Measurements from ENCODE around the gene HDAC1.
"Not testable (repeated sequence)": the region's sequence is repeated elsewhere in the genome, so short reads cannot be mapped to it uniquely, and the experiment has no call there.

The HDAC1 gene

GRCh38 chr1:32291708-32292538 lies at the start of gene HDAC1:
Gene HDAC1, plus strand, starts transcription at chr1:32292083. Its CDS starts 87 bp downstream, at chr1:32292170.
- peak; percentile 53 for DNase-seq (ENCODE audit: low read depth, low spot score)
- H3K27ac ChIP-seq: peak within 1 kb of the TSS; percentile 93

- no peak overlapping the region for H3K27ac ChIP-seq
- no peak for DNase-seq (ENCODE audit: low read depth, low spot score)
Measured at GRCh38 chr1:32242341-32242851, 49.5 kb upstream of the HDAC1 start.

- peak within 1 kb of the TSS; percentile 13 for H3K27ac ChIP-seq
Measured at GRCh38 chr1:32246888-32247273, 45.0 kb upstream of the HDAC1 start, which contains the start of gene FAM167B. Gene FAM167B, plus strand, starts transcription at chr1:32247222. Its CDS starts 200 bp downstream, at chr1:32247422.

GRCh38 chr1:32247452-32247851 lies 44.4 kb upstream of the HDAC1 start:
- no peak overlapping the region for H3K27ac ChIP-seq

More at GRCh38 chr1:32246888-32247273, 45.0 kb upstream of the HDAC1 start, which contains the start of gene FAM167B:
- DNase-seq (ENCODE audit: low read depth, low spot score): no peak

GRCh38 chr1:32247983-32248889 lies 43.6 kb upstream of the HDAC1 start:
- DNase-seq (ENCODE audit: low read depth, low spot score): peak; percentile 22
- H3K27ac ChIP-seq: peak overlapping the region; percentile 13

More at GRCh38 chr1:32247452-32247851, 44.4 kb upstream of the HDAC1 start:
- DNase-seq (ENCODE audit: low read depth, low spot score): no peak

- DNase-seq (ENCODE audit: low read depth, low spot score): no peak
- H3K27ac ChIP-seq: no peak overlapping the region
Measured at GRCh38 chr1:32249831-32250525, 41.9 kb upstream of the HDAC1 start.

- no peak for DNase-seq (ENCODE audit: low read depth, low spot score)
- no peak within 1 kb of the TSS for H3K27ac ChIP-seq
Measured at GRCh38 chr1:32250893-32251716, 40.8 kb upstream of the HDAC1 start, which contains the start of gene LCK. Gene LCK, plus strand, starts transcription at chr1:32251265. Its CDS starts 23,065 bp downstream, at chr1:32274330.

GRCh38 chr1:32255072-32256071 lies 36.5 kb upstream of the HDAC1 start:
- no peak for DNase-seq (ENCODE audit: low read depth, low spot score)
- H3K27ac ChIP-seq: no peak overlapping the region

- no peak overlapping the region for H3K27ac ChIP-seq
- DNase-seq (ENCODE audit: low read depth, low spot score): no peak
Measured at GRCh38 chr1:32256473-32257226, 35.2 kb upstream of the HDAC1 start.

- no peak overlapping the region for H3K27ac ChIP-seq
- no peak for DNase-seq (ENCODE audit: low read depth, low spot score)
Measured at GRCh38 chr1:32257227-32257508, 34.7 kb upstream of the HDAC1 start.

- H3K27ac ChIP-seq; DNase-seq (ENCODE audit: low read depth, low spot score): not testable (repeated sequence)
Measured at GRCh38 chr1:32263236-32263593, 28.7 kb upstream of the HDAC1 start.

GRCh38 chr1:32263744-32264143 lies 28.1 kb upstream of the HDAC1 start:
- DNase-seq (ENCODE audit: low read depth, low spot score): no peak

GRCh38 chr1:32265846-32266245 lies 26.0 kb upstream of the HDAC1 start:
- no peak for DNase-seq (ENCODE audit: low read depth, low spot score)
- no peak overlapping the region for H3K27ac ChIP-seq

More at GRCh38 chr1:32263744-32264143, 28.1 kb upstream of the HDAC1 start:
- H3K27ac ChIP-seq: no peak overlapping the region

GRCh38 chr1:32266921-32267591 lies 24.8 kb upstream of the HDAC1 start:
- H3K27ac ChIP-seq: no peak overlapping the region
- no peak for DNase-seq (ENCODE audit: low read depth, low spot score)

- DNase-seq (ENCODE audit: low read depth, low spot score): no peak
- H3K27ac ChIP-seq: no peak overlapping the region
Measured at GRCh38 chr1:32269744-32270143, 22.1 kb upstream of the HDAC1 start.

GRCh38 chr1:32272557-32273390 lies 19.1 kb upstream of the HDAC1 start:
- DNase-seq (ENCODE audit: low read depth, low spot score): no peak
- H3K27ac ChIP-seq: no peak overlapping the region
